ENCODE data around the gene RNF214. TPM values are rescaled to one million over a fixed set of nuclear protein-coding genes. Genes with fewer than 3 reads are reported as not detected.

RNF214 gene
- total and polyA plus RNA-seq, 10 of the 15 experiments (the other 5 are each of a cell fraction or from before 2014, with no cell fraction given): 4.8 to 16.8 (median 10.5) TPM

GRCh38 chr11:117279711-117280376 is 47.4 kb downstream of the RNF214 start:
- DNase-seq (ENCODE audit: low read depth, low spot score): no peak
- no peak overlapping the region for H3K4me2 ChIP-seq (ENCODE audit: control insufficient read depth, insufficient read depth)
- no peak overlapping the region for H3K9ac ChIP-seq (ENCODE audit: control insufficient read depth, insufficient read depth, low read length)
- no peak overlapping the region for H3K4me3 ChIP-seq
- ChIA-PET CTCF (no interaction called here), SMC1A (ENCODE audit: uncharacterized antibody, unreplicated experiment) (no interaction called here), RAD21 (ENCODE audit: unreplicated experiment) (interaction anchor here (0.6 kb wide), 1 partner anchor 54 kb away, joined by 4 read pairs; no protein-coding TSS in a partner anchor), POLR2A (no interaction called here)
- H4K20me1 ChIP-seq (ENCODE audit: control insufficient read depth, insufficient read depth): no peaks in the 10 kb centered on the region
- H3K4me1 ChIP-seq (ENCODE audit: control insufficient read depth, insufficient read depth, low read length): no peaks in the 10 kb centered on the region
- no peak for ATAC-seq
- 87% methylated on average over 4 of the region's 4 CpGs for WGBS (ENCODE audit: insufficient coverage, insufficient replicate concordance, low lambda C conversion rate, missing lambda C conversion rate)
- BruUV-seq (replicated peaks): no TSS peak
- in situ Hi-C loops (cut with MboI) (no loop called here), intact Hi-C loops (cut with micrococcal nuclease; ENCODE audit: unreplicated experiment) (no loop called here)
- H3K9me3 ChIP-seq (replicated peaks; ENCODE audit: control insufficient read depth, insufficient read depth, low read length): no peaks in the 10 kb centered on the region
- no peak overlapping the region for H2AFZ ChIP-seq (ENCODE audit: control insufficient read depth, low read depth, low read length)
- FAIRE-seq: no peak
- H3K36me3 ChIP-seq (ENCODE audit: control insufficient read depth in 2 of 2, insufficient read depth in 2 of 2, low read length in 1 of 2): peaks cover 4 to 13% of the 10 kb centered on the region in 2 experiments; a peak in 3 of 4 replicates
- no peak overlapping the region for H3K27ac ChIP-seq (ENCODE audit: control insufficient read depth, insufficient read depth)
- no peaks in the 10 kb centered on the region for H3K27me3 ChIP-seq (replicated peaks in 1 of 2; ENCODE audit: control insufficient read depth in 2 of 2, insufficient read depth in 2 of 2, low read length in 1 of 2)
- no peaks in the 10 kb centered on the region for H3K79me2 ChIP-seq (ENCODE audit: control insufficient read depth, insufficient read depth, low read length)
- TF ChIP-seq NFYA (IDR thresholded peaks at IDR 0.05; ENCODE audit: borderline replicate concordance, low read depth, low read length) (no peak), RBBP5 (conservative IDR thresholded peaks at IDR 0.05) (no peak), NR2C2 (IDR thresholded peaks at IDR 0.05; ENCODE audit: borderline replicate concordance, control insufficient read depth, insufficient read length, low read depth) (no peak), FOXM1 (IDR thresholded peaks at IDR 0.05; ENCODE audit: low read depth, low read length) (no peak), PAX5 (IDR thresholded peaks at IDR 0.05; ENCODE audit: borderline replicate concordance, low read depth, low read length) (no peak), RCOR1 (conservative IDR thresholded peaks at IDR 0.05; ENCODE audit: low read depth, low read length) (no peak), ZBTB33 (IDR thresholded peaks at IDR 0.05) (no peak), PML (IDR thresholded peaks at IDR 0.05; ENCODE audit: low read length) (no peak), SIX5 (IDR thresholded peaks at IDR 0.05; ENCODE audit: low read depth, low read length, severe bottlenecking) (no peak), MEF2A (IDR thresholded peaks at IDR 0.05; ENCODE audit: insufficient read depth, low read depth, low read length) (no peak)
